CD4-positive, alpha-beta T cell treated with Interleukin-6 at 100 ng/mL for 8 hours (primary cell): ENCODE results near the gene ARID1A.

ENCODE experiments used
- DNase-seq: peaks from one replicate; pipeline ENCODE4 v3.0.0-alpha.2; 2020; ENCODE audit warnings: mixed read lengths, low spot score

Gene ARID1A

DNA sequence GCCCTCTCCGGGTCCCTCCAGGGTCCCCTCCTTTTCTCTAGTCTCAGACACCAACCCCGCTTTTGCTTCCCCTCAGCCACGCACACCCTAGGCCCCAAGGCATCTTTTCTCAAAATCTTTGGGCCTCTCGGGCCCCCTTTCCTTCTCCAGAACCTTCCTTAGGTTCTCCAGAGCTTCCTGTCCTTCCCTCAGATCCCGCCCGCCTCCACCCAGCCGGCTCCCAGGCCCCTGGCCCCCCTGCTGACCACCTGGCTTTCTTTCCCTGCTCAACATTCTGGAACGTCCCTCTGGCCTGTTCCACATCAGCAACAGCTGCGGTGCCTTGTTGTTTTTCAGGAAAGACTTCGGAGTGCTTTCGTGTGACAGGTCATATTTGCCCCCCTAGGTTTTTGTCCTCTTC, 131.8 kb downstream of the ARID1A start:
- no peak for DNase-seq

GRCh38 chr1:26828411-26828991, 132.7 kb downstream of the ARID1A start:
- DNase-seq, result no peak

GRCh38 chr1:26829184-26829911, 133.5 kb downstream of the ARID1A start:
- DNase-seq, result no peak

DNA sequence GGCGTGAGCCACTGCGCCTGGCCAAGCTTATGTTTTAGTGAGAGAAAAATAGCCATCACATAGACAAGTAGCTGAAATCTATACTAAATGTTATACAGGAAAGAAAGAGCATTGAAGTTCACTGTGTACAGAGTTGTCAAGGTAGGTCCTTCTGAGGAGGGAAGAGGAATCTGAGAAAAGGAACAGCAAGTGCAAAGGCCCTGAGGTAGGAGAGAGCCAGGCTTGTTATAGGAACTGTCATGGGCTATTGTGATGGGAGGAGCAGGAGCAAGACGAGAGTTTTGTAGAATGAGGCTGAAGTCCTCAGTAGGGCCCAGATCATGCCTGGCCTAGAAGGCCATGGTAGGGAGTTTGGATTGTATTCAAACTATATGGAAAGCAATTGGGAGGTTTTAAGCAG, 135.2 kb downstream of the ARID1A start:
- DNase-seq, result no peak
